GM13977 (cell line): Measurements from ENCODE around the gene B4GALNT1.

Experiments used
- DNase-seq: peaks from one replicate; pipeline ENCODE4 v3.0.0; 2012; ENCODE audit warnings: low spot score
- in situ Hi-C: fragments of 300-500 bp; cut with MboI; formaldehyde crosslinking; loops from one replicate; pipeline ENCODE4 v1.12.0; 2022; ENCODE audit warnings: low sequenced_read_pairs, low pct_unique_long_range_greater_than_20kb, mixed read lengths, inconsistent platforms; ENCODE audit not compliant: unreplicated experiment
- TF ChIP-seq, protein P1 (sequence below): IDR thresholded peaks from 2 replicates; pipeline ENCODE4 v1.5.1; 2012; ENCODE audit warnings: mild to moderate bottlenecking, control low read depth; ENCODE audit not compliant: insufficient read depth; ENCODE audit errors: extremely low read depth, missing control alignments

The B4GALNT1 gene

DNA sequence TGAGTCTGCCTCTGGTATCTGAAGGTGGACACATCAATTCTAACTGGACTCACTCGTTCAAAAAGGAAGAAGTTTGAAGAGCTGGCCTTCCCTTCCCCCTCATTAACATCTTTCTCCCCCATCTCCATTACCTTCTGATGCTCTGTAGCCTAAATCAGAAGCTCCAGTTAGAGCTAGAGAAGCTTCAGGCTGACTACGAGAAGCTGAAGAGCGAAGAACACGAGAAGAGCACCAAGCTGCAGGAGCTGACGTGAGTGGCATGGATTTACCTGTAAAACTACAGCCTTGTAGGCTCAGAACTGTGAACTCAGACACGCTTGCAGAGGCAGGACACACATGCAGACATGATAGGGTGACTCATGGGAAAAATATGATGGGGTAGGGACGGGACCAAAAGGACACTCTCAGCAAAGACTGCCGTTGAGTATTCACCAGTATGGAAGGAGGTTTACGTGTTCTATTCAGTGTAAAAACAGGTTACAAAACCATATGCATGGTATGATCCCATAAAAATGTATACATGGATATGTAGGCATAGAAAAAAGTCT, 56.3 kb downstream of the B4GALNT1 start:
- in situ Hi-C loops: no loop called here
- no peak for DNase-seq
- TF ChIP-seq, protein P1, sequence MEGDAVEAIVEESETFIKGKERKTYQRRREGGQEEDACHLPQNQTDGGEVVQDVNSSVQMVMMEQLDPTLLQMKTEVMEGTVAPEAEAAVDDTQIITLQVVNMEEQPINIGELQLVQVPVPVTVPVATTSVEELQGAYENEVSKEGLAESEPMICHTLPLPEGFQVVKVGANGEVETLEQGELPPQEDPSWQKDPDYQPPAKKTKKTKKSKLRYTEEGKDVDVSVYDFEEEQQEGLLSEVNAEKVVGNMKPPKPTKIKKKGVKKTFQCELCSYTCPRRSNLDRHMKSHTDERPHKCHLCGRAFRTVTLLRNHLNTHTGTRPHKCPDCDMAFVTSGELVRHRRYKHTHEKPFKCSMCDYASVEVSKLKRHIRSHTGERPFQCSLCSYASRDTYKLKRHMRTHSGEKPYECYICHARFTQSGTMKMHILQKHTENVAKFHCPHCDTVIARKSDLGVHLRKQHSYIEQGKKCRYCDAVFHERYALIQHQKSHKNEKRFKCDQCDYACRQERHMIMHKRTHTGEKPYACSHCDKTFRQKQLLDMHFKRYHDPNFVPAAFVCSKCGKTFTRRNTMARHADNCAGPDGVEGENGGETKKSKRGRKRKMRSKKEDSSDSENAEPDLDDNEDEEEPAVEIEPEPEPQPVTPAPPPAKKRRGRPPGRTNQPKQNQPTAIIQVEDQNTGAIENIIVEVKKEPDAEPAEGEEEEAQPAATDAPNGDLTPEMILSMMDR: no peak
